Urothelium cell line (cell line): ENCODE measurements around the gene FETUB.
"Not testable (repeated sequence)": the region's sequence is repeated elsewhere in the genome, so short reads cannot be mapped to it uniquely, and the experiment has no call there.

Source experiments
- DNase-seq: peaks from one replicate; pipeline ENCODE4 v3.0.0; 2011; ENCODE audit warnings: low spot score, mixed read lengths
- FAIRE-seq: peaks from 2 replicates; lab custom pipeline; 2011; peaks lifted over from hg19 to GRCh38; lab: Jason Lieb, UNC

The FETUB gene

GRCh38 chr3:186630950-186631641 lies 9.1 kb upstream of the FETUB start:
- no peak for FAIRE-seq
- DNase-seq, result no peak

GRCh38 chr3:186633481-186633880 lies 6.7 kb upstream of the FETUB start:
- DNase-seq, result no peak
- FAIRE-seq, result no peak

GRCh38 chr3:186634207-186634606 lies 6.0 kb upstream of the FETUB start:
- DNase-seq, FAIRE-seq: not testable (repeated sequence)

GRCh38 chr3:186635532-186635931 lies 4.7 kb upstream of the FETUB start:
- no peak for DNase-seq
- no peak for FAIRE-seq

GRCh38 chr3:186636536-186636935 lies 3.7 kb upstream of the FETUB start:
- FAIRE-seq (no peak), DNase-seq (no peak)

- peak; percentile 68 for FAIRE-seq
- DNase-seq, result no peak
Observed at GRCh38 chr3:186637686-186638085, 2.5 kb upstream of the FETUB start.

- DNase-seq (no peak), FAIRE-seq (no peak)
Observed at GRCh38 chr3:186638259-186638658, 1.9 kb upstream of the FETUB start.

GRCh38 chr3:186640473-186640818 lies 247 bp downstream of the FETUB start:
- DNase-seq, result peak; percentile 53

GRCh38 chr3:186640929-186641328 lies 730 bp downstream of the FETUB start:
- no peak for FAIRE-seq
- DNase-seq, result no peak

More at GRCh38 chr3:186640473-186640818, 247 bp downstream of the FETUB start:
- peak; percentile 89 for FAIRE-seq

- FAIRE-seq (no peak), DNase-seq (no peak)
Observed at GRCh38 chr3:186642014-186642413, 1.8 kb downstream of the FETUB start.

- DNase-seq, result no peak
- FAIRE-seq, result no peak
Observed at GRCh38 chr3:186643493-186643892, 3.3 kb downstream of the FETUB start.

GRCh38 chr3:186644683-186645082 lies 4.5 kb downstream of the FETUB start:
- no peak for FAIRE-seq
- DNase-seq, result no peak

GRCh38 chr3:186646106-186646505 lies 5.9 kb downstream of the FETUB start:
- DNase-seq (no peak), FAIRE-seq (no peak)

GRCh38 chr3:186646841-186647240 lies 6.6 kb downstream of the FETUB start:
- DNase-seq (no peak), FAIRE-seq (no peak)

- FAIRE-seq, result no peak
- no peak for DNase-seq
Observed at GRCh38 chr3:186648851-186649250, 8.7 kb downstream of the FETUB start.

- FAIRE-seq (no peak), DNase-seq (no peak)
Observed at GRCh38 chr3:186651678-186652215, 11.5 kb downstream of the FETUB start.

GRCh38 chr3:186653080-186653707 lies 13.0 kb downstream of the FETUB start:
- no peak for DNase-seq
- no peak for FAIRE-seq

GRCh38 chr3:186653984-186654383 lies 13.8 kb downstream of the FETUB start:
- DNase-seq (peak; percentile 37), FAIRE-seq (no peak)

GRCh38 chr3:186663361-186664118 lies 23.3 kb downstream of the FETUB start:
- FAIRE-seq, result no peak

GRCh38 chr3:186664119-186664495 lies 23.9 kb downstream of the FETUB start:
- DNase-seq (no peak), FAIRE-seq (no peak)

More at GRCh38 chr3:186663361-186664118, 23.3 kb downstream of the FETUB start:
- DNase-seq, result no peak

- FAIRE-seq (no peak), DNase-seq (no peak)
Observed at GRCh38 chr3:186664506-186664905, 24.3 kb downstream of the FETUB start.
